ENCODE results near the gene PLK5.
"Not testable (repeated sequence)": the region's sequence is repeated elsewhere in the genome, so short reads cannot be mapped to it uniquely, and the experiment has no call there.

Gene PLK5

GRCh38 chr19:1523412-1524286 is at the start of gene PLK5:
TSS of gene PLK5 (plus strand) at chr19:1524077. CDS start at chr19:1526997, 2,920 bp downstream.
- no peak within 1 kb of the TSS for H3K27ac Mint-ChIP-seq
- H3K4me3 Mint-ChIP-seq: peak within 1 kb of the TSS; percentile 41
- H3K36me3 Mint-ChIP-seq: no peaks in the 10 kb centered on the region
- peaks cover 6% of the 10 kb centered on the region for H3K4me1 Mint-ChIP-seq
- H3K27me3 Mint-ChIP-seq: peaks cover 20% of the 10 kb centered on the region
- H3K9me3 Mint-ChIP-seq: no peaks in the 10 kb centered on the region

- H3K9me3 Mint-ChIP-seq: no peaks in the 10 kb centered on the region
- H3K27ac Mint-ChIP-seq: no peak overlapping the region
- no peak overlapping the region for H3K4me3 Mint-ChIP-seq
- H3K36me3 Mint-ChIP-seq: peaks cover 2% of the 10 kb centered on the region
- peaks cover 23% of the 10 kb centered on the region for H3K4me1 Mint-ChIP-seq
- no peaks in the 10 kb centered on the region for H3K27me3 Mint-ChIP-seq
These were observed 49.0 kb upstream of the PLK5 start for GRCh38 chr19:1474765-1475351.

GRCh38 chr19:1475751-1476437 is 48.0 kb upstream of the PLK5 start:
- Mint-ChIP-seq H3K27ac (no peak overlapping the region), H3K4me1 (peaks cover 27% of the 10 kb centered on the region), H3K9me3 (no peaks in the 10 kb centered on the region), H3K36me3 (peaks cover 2% of the 10 kb centered on the region), H3K27me3 (no peaks in the 10 kb centered on the region), H3K4me3 (no peak overlapping the region)

- H3K27me3 Mint-ChIP-seq, H3K27ac Mint-ChIP-seq, H3K36me3 Mint-ChIP-seq, H3K9me3 Mint-ChIP-seq: not testable (repeated sequence)
- peaks cover 24% of the 10 kb centered on the region for H3K4me1 Mint-ChIP-seq
- peak overlapping the region; percentile 48 for H3K4me3 Mint-ChIP-seq
These were observed 46.8 kb upstream of the PLK5 start for GRCh38 chr19:1477056-1477455.

- Mint-ChIP-seq H3K4me1 (peaks cover 17% of the 10 kb centered on the region), H3K27me3 (no peaks in the 10 kb centered on the region), H3K9me3 (no peaks in the 10 kb centered on the region), H3K36me3 (peaks cover 2% of the 10 kb centered on the region), H3K4me3 (peak within 1 kb of the TSS; percentile 99), H3K27ac (peak within 1 kb of the TSS; percentile 99)
These were observed 44.8 kb upstream of the PLK5 start, which contains the start of gene C19orf25 for GRCh38 chr19:1478934-1479707. TSS of gene C19orf25 (minus strand) at chr19:1479215. CDS start at chr19:1478903, 312 bp downstream.

- H3K9me3 Mint-ChIP-seq: no peaks in the 10 kb centered on the region
- H3K4me3 Mint-ChIP-seq: no peak overlapping the region
- no peaks in the 10 kb centered on the region for H3K27me3 Mint-ChIP-seq
- peak overlapping the region; percentile 68 for H3K27ac Mint-ChIP-seq
- peaks cover 2% of the 10 kb centered on the region for H3K36me3 Mint-ChIP-seq
- H3K4me1 Mint-ChIP-seq: peaks cover 17% of the 10 kb centered on the region
These were observed 42.5 kb upstream of the PLK5 start for GRCh38 chr19:1481224-1481892.

GRCh38 chr19:1481893-1482360 is 42.0 kb upstream of the PLK5 start:
- Mint-ChIP-seq H3K9me3 (no peaks in the 10 kb centered on the region), H3K4me1 (peaks cover 16% of the 10 kb centered on the region), H3K4me3 (no peak overlapping the region)

GRCh38 chr19:1482361-1483130 is 41.3 kb upstream of the PLK5 start:
- H3K27me3 Mint-ChIP-seq: no peaks in the 10 kb centered on the region
- H3K27ac Mint-ChIP-seq: no peak overlapping the region
- H3K4me3 Mint-ChIP-seq: no peak overlapping the region
- H3K36me3 Mint-ChIP-seq: peaks cover 2% of the 10 kb centered on the region
- H3K4me1 Mint-ChIP-seq: peaks cover 10% of the 10 kb centered on the region
- no peaks in the 10 kb centered on the region for H3K9me3 Mint-ChIP-seq

More at GRCh38 chr19:1481893-1482360, 42.0 kb upstream of the PLK5 start:
- Mint-ChIP-seq H3K27ac (no peak overlapping the region), H3K27me3 (no peaks in the 10 kb centered on the region), H3K36me3 (peaks cover 2% of the 10 kb centered on the region)

- H3K4me1 Mint-ChIP-seq: peaks cover 9% of the 10 kb centered on the region
- no peaks in the 10 kb centered on the region for H3K27me3 Mint-ChIP-seq
- H3K27ac Mint-ChIP-seq: no peak overlapping the region
- H3K4me3 Mint-ChIP-seq: no peak overlapping the region
- H3K36me3 Mint-ChIP-seq: peaks cover 2% of the 10 kb centered on the region
- no peaks in the 10 kb centered on the region for H3K9me3 Mint-ChIP-seq
These were observed 40.5 kb upstream of the PLK5 start for GRCh38 chr19:1483131-1483978.

GRCh38 chr19:1483979-1484428 is 39.9 kb upstream of the PLK5 start:
- Mint-ChIP-seq H3K9me3 (no peaks in the 10 kb centered on the region), H3K27ac (no peak overlapping the region), H3K27me3 (no peaks in the 10 kb centered on the region), H3K4me3 (no peak overlapping the region), H3K4me1 (peaks cover 7% of the 10 kb centered on the region), H3K36me3 (peaks cover under 1% of the 10 kb centered on the region)

GRCh38 chr19:1486720-1487575 is 36.9 kb upstream of the PLK5 start:
- Mint-ChIP-seq H3K36me3 (no peaks in the 10 kb centered on the region), H3K4me1 (peaks cover 14% of the 10 kb centered on the region), H3K27me3 (no peaks in the 10 kb centered on the region), H3K4me3 (no peak overlapping the region), H3K9me3 (no peaks in the 10 kb centered on the region), H3K27ac (no peak overlapping the region)

GRCh38 chr19:1487576-1488281 is 36.1 kb upstream of the PLK5 start:
- Mint-ChIP-seq H3K4me3 (no peak overlapping the region), H3K27ac (no peak overlapping the region), H3K36me3 (no peaks in the 10 kb centered on the region), H3K9me3 (no peaks in the 10 kb centered on the region), H3K4me1 (peaks cover 16% of the 10 kb centered on the region), H3K27me3 (no peaks in the 10 kb centered on the region)

Data from activated naive CD4-positive, alpha-beta T cell treated with anti-CD3 and anti-CD28 coated beads, Interleukin-2, amount 50 U/mL, for 24 hours (primary cell).